GM12878 (cell line): ENCODE data around the gene BAZ2A. TPM values are rescaled to one million over a fixed set of nuclear protein-coding genes. Genes with fewer than 3 reads are reported as not detected.

Source experiments
- BACH1 ChIP-seq: fragments of 450-650 bp; IDR thresholded peaks from 2 replicates; pipeline ENCODE4 v1.6.1; 2017; ENCODE audit warnings: mild to moderate bottlenecking, borderline replicate concordance
- CREB1 ChIP-seq: IDR thresholded peaks from 2 replicates; pipeline ENCODE4 v1.6.1; 2012; ENCODE audit warnings: low read depth, mild to moderate bottlenecking, inconsistent platforms
- CREM ChIP-seq: IDR thresholded peaks from 2 replicates; pipeline ENCODE4 v1.6.1; 2014; ENCODE audit warnings: antibody characterized with exemption, low read depth
- DPF2 ChIP-seq: fragments of 450-650 bp; IDR thresholded peaks from 2 replicates; pipeline ENCODE4 v1.6.1; 2017; ENCODE audit warnings: mild to moderate bottlenecking
- FOXM1 ChIP-seq: IDR thresholded peaks from 2 replicates; pipeline ENCODE4 v1.6.1; 2012; ENCODE audit warnings: low read depth, mild to moderate bottlenecking, inconsistent platforms, low read length, moderate library complexity
- HDAC6 ChIP-seq: fragments of 200-600 bp; sonication (generic); IDR thresholded peaks from one replicate; pipeline ENCODE4 v1.8.0; 2017; ENCODE audit warnings: antibody characterized with exemption; ENCODE audit not compliant: unreplicated experiment
- MEF2A ChIP-seq: IDR thresholded peaks from 2 replicates; pipeline ENCODE4 v1.6.1; 2011; ENCODE audit warnings: low read depth, mild to moderate bottlenecking, low read length, moderate library complexity; ENCODE audit not compliant: insufficient read depth
- MTA2 ChIP-seq: fragments of 450-650 bp; IDR thresholded peaks from 2 replicates; pipeline ENCODE4 v1.6.1; 2016; ENCODE audit warnings: low read depth, mild to moderate bottlenecking, moderate library complexity
- MTA3 ChIP-seq: IDR thresholded peaks from 2 replicates; pipeline ENCODE4 v1.6.1; 2012; ENCODE audit warnings: low read length, inconsistent platforms, borderline replicate concordance
- NBN ChIP-seq: fragments of 450-650 bp; IDR thresholded peaks from 2 replicates; pipeline ENCODE4 v1.6.1; 2016
- NFYA ChIP-seq: IDR thresholded peaks from 2 replicates; pipeline ENCODE4 v1.6.1; 2011; ENCODE audit warnings: low read depth, mild to moderate bottlenecking, low read length, improper control_type of control experiment, borderline replicate concordance
- RAD21 ChIP-seq: IDR thresholded peaks from 2 replicates; pipeline ENCODE4 v1.6.1; 2011; ENCODE audit warnings: mild to moderate bottlenecking, low read depth, low read length, moderate library complexity; ENCODE audit not compliant: insufficient read depth
- RAD51 ChIP-seq: fragments of 450-650 bp; IDR thresholded peaks from 2 replicates; pipeline ENCODE4 v1.6.1; 2016; ENCODE audit warnings: moderate library complexity, mild to moderate bottlenecking, inconsistent platforms
- RFX5 ChIP-seq: IDR thresholded peaks from 2 replicates; pipeline ENCODE4 v1.6.1; 2011; ENCODE audit warnings: low read depth, low read length, improper control_type of control experiment
- STAT3 ChIP-seq: IDR thresholded peaks from 2 replicates; pipeline ENCODE4 v1.6.1; 2011; ENCODE audit warnings: low read depth, low read length, improper control_type of control experiment
- SUPT20H ChIP-seq: IDR thresholded peaks from 2 replicates; pipeline ENCODE4 v1.6.1; 2011; ENCODE audit warnings: low read depth, mild to moderate bottlenecking, low read length, moderate library complexity, borderline replicate concordance; ENCODE audit not compliant: control insufficient read depth
- ZNF207 ChIP-seq: fragments of 450-650 bp; IDR thresholded peaks from 2 replicates; pipeline ENCODE4 v1.6.1; 2014; ENCODE audit warnings: antibody characterized with exemption, mild to moderate bottlenecking, borderline replicate concordance
- polyA plus RNA-seq, 11 experiments: library from polyadenylated mRNA; depleted of rRNA in 4 of 11; unstranded in 6 of 11; stranded (reverse) in 5 of 11; fragments of >200 nt; fragmentation: Nextera tagmentation in 4 of 11; fragmentation: Illumina TruSeq in 1 of 11; extraction: Ambion mirVana in 4 of 11; extraction: Trizol in 1 of 11; gene quantifications; 1 replicate in 1 of 11; 2 replicates in 10 of 11; pipeline versions ENCODE4 v1.2.1 to v1.2.3, GENCODE V29; 2011 to 2016; ENCODE audit warnings: inconsistent platforms in 2 of 11, missing spikeins in 2 of 11, low read depth in 1 of 11
- total RNA-seq, 4 experiments: library from RNA; depleted of rRNA in 3 of 4; stranded (reverse); fragments of >200 nt in 3 of 4; fragmentation: Illumina TruSeq in 1 of 4; extraction: Trizol in 1 of 4; gene quantifications; 2 replicates each; pipeline versions ENCODE4 v1.2.1 to v1.2.3, GENCODE V29; 2013 to 2021
- TF ChIP-seq, protein P1 (sequence below): IDR thresholded peaks from 2 replicates; pipeline ENCODE4 v1.6.1; 2011; ENCODE audit warnings: borderline replicate concordance, low read depth, mild to moderate bottlenecking, moderate library complexity, low read length; ENCODE audit not compliant: insufficient read depth, poor library complexity, severe bottlenecking
- TF ChIP-seq, protein P2 (sequence below): fragments of 450-650 bp; formaldehyde crosslinking; IDR thresholded peaks from 2 replicates; pipeline ENCODE4 v1.4.0; 2020; ENCODE audit warnings: mild to moderate bottlenecking, moderate library complexity
- TF ChIP-seq, protein P3 (sequence below): fragments of 450-650 bp; formaldehyde crosslinking; IDR thresholded peaks from 2 replicates; pipeline ENCODE4 v1.5.0; 2022; ENCODE audit warnings: mild to moderate bottlenecking, missing genetic modification characterization
- TF ChIP-seq, protein P4 (sequence below): fragments of 450-650 bp; IDR thresholded peaks from 2 replicates; pipeline ENCODE4 v1.6.1; 2014; ENCODE audit warnings: mild to moderate bottlenecking

BAZ2A gene
- total and polyA plus RNA-seq, 10 of the 15 experiments (the other 5 are each of a cell fraction or from before 2014, with no cell fraction given): 4.8 to 90.2 (median 29.9) TPM

DNA sequence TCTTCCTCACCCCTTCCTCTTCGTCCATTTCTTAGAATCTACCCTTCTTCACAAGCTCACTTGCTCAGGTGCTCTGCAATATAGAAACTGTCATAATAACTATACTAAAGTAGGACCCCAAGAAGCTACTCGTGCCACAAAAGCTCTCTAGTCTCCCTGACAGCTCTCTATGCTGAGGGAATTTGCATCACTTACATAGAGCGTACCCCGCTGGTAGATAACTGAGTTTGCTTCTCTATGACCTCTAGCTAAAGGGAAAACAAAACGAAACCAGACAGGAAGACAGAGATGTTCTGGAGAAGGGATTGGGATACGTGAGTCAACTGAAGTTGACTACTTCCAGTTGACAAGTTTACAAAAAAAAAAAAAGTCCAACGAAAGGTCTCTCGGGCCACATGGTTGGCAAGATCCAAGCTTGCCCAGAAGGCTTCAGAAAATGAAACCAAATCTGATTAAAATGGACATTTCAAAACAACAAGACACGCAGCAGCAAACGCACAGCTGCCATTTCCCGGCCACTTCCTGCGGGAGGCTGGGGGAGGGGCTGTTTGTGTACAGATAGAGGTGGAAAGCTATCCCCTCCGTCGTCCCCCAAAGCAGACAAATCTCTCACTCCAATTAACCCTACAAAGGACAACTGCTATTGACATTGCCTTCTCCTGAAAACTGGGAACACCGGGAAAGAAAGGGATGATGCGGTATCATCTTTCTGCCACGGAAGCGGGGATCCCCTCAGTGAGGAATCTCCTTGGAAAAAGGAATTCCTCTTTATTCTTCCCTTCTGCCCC lies 1.3 kb downstream of the BAZ2A start (continued):
- TF ChIP-seq BACH1 (no peak), RAD21 (0 out of 2 replicates have a peak, but pooled peaks have one; percentile 10), FOXM1 (no peak), NFYA (no peak), SUPT20H (no peak), MEF2A (no peak), MTA3 (no peak), HDAC6 (no peak), CREM (no peak), RAD51 (no peak), STAT3 (no peak), RFX5 (no peak), DPF2 (no peak), NBN (no peak), ZNF207 (no peak), CREB1 (no peak), MTA2 (0 out of 2 replicates have a peak, but pooled peaks have one; percentile 15)
- TF ChIP-seq, protein P1, sequence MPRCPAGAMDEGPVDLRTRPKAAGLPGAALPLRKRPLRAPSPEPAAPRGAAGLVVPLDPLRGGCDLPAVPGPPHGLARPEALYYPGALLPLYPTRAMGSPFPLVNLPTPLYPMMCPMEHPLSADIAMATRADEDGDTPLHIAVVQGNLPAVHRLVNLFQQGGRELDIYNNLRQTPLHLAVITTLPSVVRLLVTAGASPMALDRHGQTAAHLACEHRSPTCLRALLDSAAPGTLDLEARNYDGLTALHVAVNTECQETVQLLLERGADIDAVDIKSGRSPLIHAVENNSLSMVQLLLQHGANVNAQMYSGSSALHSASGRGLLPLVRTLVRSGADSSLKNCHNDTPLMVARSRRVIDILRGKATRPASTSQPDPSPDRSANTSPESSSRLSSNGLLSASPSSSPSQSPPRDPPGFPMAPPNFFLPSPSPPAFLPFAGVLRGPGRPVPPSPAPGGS: no peak
- TF ChIP-seq, protein P2, sequence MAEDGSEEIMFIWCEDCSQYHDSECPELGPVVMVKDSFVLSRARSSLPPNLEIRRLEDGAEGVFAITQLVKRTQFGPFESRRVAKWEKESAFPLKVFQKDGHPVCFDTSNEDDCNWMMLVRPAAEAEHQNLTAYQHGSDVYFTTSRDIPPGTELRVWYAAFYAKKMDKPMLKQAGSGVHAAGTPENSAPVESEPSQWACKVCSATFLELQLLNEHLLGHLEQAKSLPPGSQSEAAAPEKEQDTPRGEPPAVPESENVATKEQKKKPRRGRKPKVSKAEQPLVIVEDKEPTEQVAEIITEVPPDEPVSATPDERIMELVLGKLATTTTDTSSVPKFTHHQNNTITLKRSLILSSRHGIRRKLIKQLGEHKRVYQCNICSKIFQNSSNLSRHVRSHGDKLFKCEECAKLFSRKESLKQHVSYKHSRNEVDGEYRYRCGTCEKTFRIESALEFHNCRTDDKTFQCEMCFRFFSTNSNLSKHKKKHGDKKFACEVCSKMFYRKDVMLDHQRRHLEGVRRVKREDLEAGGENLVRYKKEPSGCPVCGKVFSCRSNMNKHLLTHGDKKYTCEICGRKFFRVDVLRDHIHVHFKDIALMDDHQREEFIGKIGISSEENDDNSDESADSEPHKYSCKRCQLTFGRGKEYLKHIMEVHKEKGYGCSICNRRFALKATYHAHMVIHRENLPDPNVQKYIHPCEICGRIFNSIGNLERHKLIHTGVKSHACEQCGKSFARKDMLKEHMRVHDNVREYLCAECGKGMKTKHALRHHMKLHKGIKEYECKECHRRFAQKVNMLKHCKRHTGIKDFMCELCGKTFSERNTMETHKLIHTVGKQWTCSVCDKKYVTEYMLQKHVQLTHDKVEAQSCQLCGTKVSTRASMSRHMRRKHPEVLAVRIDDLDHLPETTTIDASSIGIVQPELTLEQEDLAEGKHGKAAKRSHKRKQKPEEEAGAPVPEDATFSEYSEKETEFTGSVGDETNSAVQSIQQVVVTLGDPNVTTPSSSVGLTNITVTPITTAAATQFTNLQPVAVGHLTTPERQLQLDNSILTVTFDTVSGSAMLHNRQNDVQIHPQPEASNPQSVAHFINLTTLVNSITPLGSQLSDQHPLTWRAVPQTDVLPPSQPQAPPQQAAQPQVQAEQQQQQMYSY: no peak
- TF ChIP-seq, protein P3, sequence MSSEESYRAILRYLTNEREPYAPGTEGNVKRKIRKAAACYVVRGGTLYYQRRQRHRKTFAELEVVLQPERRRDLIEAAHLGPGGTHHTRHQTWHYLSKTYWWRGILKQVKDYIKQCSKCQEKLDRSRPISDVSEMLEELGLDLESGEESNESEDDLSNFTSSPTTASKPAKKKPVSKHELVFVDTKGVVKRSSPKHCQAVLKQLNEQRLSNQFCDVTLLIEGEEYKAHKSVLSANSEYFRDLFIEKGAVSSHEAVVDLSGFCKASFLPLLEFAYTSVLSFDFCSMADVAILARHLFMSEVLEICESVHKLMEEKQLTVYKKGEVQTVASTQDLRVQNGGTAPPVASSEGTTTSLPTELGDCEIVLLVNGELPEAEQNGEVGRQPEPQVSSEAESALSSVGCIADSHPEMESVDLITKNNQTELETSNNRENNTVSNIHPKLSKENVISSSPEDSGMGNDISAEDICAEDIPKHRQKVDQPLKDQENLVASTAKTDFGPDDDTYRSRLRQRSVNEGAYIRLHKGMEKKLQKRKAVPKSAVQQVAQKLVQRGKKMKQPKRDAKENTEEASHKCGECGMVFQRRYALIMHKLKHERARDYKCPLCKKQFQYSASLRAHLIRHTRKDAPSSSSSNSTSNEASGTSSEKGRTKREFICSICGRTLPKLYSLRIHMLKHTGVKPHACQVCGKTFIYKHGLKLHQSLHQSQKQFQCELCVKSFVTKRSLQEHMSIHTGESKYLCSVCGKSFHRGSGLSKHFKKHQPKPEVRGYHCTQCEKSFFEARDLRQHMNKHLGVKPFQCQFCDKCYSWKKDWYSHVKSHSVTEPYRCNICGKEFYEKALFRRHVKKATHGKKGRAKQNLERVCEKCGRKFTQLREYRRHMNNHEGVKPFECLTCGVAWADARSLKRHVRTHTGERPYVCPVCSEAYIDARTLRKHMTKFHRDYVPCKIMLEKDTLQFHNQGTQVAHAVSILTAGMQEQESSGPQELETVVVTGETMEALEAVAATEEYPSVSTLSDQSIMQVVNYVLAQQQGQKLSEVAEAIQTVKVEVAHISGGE (CRISPR knock-in tag): no peak
- TF ChIP-seq, protein P4, sequence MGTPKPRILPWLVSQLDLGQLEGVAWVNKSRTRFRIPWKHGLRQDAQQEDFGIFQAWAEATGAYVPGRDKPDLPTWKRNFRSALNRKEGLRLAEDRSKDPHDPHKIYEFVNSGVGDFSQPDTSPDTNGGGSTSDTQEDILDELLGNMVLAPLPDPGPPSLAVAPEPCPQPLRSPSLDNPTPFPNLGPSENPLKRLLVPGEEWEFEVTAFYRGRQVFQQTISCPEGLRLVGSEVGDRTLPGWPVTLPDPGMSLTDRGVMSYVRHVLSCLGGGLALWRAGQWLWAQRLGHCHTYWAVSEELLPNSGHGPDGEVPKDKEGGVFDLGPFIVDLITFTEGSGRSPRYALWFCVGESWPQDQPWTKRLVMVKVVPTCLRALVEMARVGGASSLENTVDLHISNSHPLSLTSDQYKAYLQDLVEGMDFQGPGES: no peak
